Measurements from ENCODE around the gene FAM227A. TPM values are rescaled to one million over a fixed set of nuclear protein-coding genes. Genes with fewer than 3 reads are reported as not detected.

Gene FAM227A
- total RNA-seq, 1 donor from 2014 or later: 0.43 TPM

DNA sequence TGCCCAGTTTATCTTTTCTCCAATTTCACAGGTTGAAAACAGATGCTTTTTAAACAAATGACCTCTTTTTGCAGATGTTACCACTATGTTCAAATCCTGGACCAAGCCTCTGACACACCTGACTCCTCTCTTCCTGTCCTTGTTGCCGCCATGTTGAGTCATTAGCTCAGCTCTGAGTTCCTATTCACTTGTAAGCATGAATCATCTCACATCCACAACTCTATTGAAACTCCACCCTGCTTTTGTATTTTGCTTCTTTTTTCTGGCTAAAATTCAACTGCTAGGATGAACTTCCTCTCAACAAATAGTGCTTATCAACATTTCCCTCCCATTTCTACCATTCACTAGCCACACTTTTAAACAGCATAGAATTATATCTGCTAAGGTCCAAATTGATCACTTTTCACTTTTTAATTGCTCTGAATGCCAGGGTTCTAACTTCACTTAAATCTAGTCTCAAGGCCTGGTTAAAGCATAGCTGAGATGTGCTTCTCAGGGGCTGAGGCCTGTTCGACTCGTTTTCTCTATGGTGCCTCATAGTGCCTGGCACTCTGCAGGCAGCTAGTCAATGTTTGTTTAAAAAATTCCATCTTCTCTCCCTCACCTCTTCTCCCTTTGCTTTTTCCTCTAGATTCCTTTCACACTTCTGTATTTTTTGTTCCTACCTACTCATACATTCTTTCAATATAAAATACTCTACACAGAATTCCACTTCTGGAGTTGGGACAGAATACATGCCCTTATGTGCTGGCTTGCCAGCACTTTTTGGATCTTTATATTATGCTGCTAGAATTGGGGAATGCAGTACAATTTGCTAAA, 40.6 kb upstream of the FAM227A start:
- H3K36me3 ChIP-seq: peaks cover 0 to 7% of the 10 kb centered on the region in 2 donors
- peak overlapping the region; percentile 94 to 98 for H3K27ac ChIP-seq
- peak overlapping the region; percentile 15 to 78 for H3K4me3 ChIP-seq
- TF ChIP-seq CTCF (IDR thresholded peaks at IDR 0.05): no peak
- H3K9me3 ChIP-seq: no peaks in the 10 kb centered on the region
- no peaks in the 10 kb centered on the region for H3K27me3 ChIP-seq
- H3K4me1 ChIP-seq: peaks cover 16 to 50% of the 10 kb centered on the region in 2 donors
- no peak for DNase-seq (ENCODE audit: low spot score in 2 of 2)
- intact Hi-C loops (cut with DNase I): no loop called here

DNA sequence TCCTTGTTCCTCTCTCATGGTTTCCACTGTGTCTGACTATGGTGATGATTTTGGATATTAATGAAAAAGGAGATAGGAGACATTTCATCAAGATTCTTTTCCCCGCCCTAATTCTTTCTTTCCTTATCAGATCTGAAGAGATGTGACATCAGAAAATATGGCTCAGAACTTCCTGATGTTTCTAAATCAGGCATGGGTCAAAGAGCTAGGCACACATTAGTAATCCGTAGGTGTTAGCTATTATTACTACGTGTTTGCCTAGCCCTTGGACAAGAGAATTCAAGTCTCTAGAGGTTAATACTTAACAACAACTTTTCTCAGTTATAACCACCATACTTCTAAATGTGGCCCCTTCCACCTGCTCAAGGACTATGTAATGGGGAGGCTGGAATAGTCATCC, 38.7 kb upstream of the FAM227A start:
- Histone ChIP-seq H3K27ac (peak overlapping the region in 1 of 2 donors; percentile 98), H3K9me3 (no peaks in the 10 kb centered on the region), H3K4me3 (no peak overlapping the region), H3K36me3 (peaks cover 0 to 19% of the 10 kb centered on the region in 2 donors), H3K27me3 (no peaks in the 10 kb centered on the region), H3K4me1 (peaks cover 16 to 48% of the 10 kb centered on the region in 2 donors)
- no peak for TF ChIP-seq CTCF (IDR thresholded peaks at IDR 0.05)
- intact Hi-C loops (cut with DNase I): no loop called here
- DNase-seq (ENCODE audit: low spot score in 2 of 2): no peak

- Histone ChIP-seq H3K36me3 (peaks cover 4 to 27% of the 10 kb centered on the region in 2 donors), H3K27me3 (no peaks in the 10 kb centered on the region), H3K9me3 (no peaks in the 10 kb centered on the region), H3K27ac (peak overlapping the region in 1 of 2 donors; percentile 98), H3K4me1 (peaks cover 16 to 45% of the 10 kb centered on the region in 2 donors), H3K4me3 (no peak overlapping the region)
- no peak for DNase-seq (ENCODE audit: low spot score in 2 of 2)
- TF ChIP-seq CTCF (IDR thresholded peaks at IDR 0.05): no peak
- intact Hi-C loops (cut with DNase I): no loop called here
Measured at GRCh38 chr22:38694049-38694448, 37.9 kb upstream of the FAM227A start.

DNA sequence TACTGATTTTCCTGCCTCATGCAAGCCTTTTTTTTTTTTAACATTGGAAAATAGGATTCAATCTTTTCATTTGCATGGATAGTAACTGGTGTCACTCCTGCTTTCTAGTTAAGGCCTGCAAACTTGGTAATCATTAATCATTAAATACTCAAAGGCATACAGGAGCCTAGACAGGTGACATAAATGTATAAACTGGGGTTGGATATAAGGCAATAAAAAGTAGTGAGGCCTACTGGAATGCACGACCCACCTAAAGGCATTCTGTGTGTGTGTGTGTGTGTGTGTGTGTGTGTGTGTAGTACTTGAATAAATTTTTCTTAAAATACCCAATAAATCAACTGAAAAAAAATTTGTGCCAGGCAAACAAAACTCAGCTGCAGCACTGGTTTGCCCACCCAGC, 33.5 kb upstream of the FAM227A start:
- TF ChIP-seq CTCF (IDR thresholded peaks at IDR 0.05): no peak
- Histone ChIP-seq H3K27ac (no peak overlapping the region), H3K36me3 (peaks cover 38 to 66% of the 10 kb centered on the region in 2 donors), H3K27me3 (no peaks in the 10 kb centered on the region), H3K4me1 (peaks cover 0 to 6% of the 10 kb centered on the region in 2 donors), H3K9me3 (no peaks in the 10 kb centered on the region), H3K4me3 (no peak overlapping the region)
- intact Hi-C loops (cut with DNase I): loop anchor here (10.0 kb wide), 1 partner anchor 635 kb away; the partner anchor contains the start of gene PICK1
- no peak for DNase-seq (ENCODE audit: low spot score in 2 of 2)

DNA sequence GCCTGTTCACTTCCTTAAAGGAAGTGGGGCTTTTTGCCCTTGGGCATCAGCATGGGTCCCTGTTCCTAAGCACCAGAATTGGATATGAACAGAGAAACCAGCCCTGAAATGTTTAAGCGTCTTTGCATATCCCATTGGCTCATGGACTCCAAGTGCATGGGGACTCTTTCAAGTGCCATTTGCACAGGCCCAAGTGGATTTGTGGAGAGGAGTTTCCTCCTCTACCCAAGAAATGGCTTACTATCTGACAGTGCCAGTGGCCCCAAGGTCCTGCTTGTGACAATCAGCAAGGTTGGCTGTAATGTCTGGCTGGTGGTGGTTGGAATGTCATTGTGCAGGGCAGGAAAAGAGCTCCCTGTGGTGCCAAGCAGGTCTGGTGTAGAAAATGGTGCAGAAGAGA, 29.6 kb upstream of the FAM227A start:
- H3K27me3 ChIP-seq: no peaks in the 10 kb centered on the region
- TF ChIP-seq CTCF (IDR thresholded peaks at IDR 0.05): no peak
- intact Hi-C loops (cut with DNase I): loop anchor here (10.0 kb wide), 1 partner anchor 631 kb away; the partner anchor contains the start of gene PICK1
- H3K4me3 ChIP-seq: no peak overlapping the region
- no peak overlapping the region for H3K27ac ChIP-seq
- peaks cover 49 to 72% of the 10 kb centered on the region in 2 donors for H3K36me3 ChIP-seq
- DNase-seq (ENCODE audit: low spot score in 2 of 2): no peak
- H3K9me3 ChIP-seq: no peaks in the 10 kb centered on the region
- H3K4me1 ChIP-seq: peaks cover 0 to 3% of the 10 kb centered on the region in 2 donors

All from ascending aorta (tissue), 2 donors.